ENCODE data around the gene BCAP31. TPM values are rescaled to one million over a fixed set of nuclear protein-coding genes. Genes with fewer than 3 reads are reported as not detected.
"Not testable (repeated sequence)": the region's sequence is repeated elsewhere in the genome, so short reads cannot be mapped to it uniquely, and the experiment has no call there.

Gene BCAP31
- total RNA-seq, 2 donors from 2014 or later, result 82.7 to 104 TPM

DNA sequence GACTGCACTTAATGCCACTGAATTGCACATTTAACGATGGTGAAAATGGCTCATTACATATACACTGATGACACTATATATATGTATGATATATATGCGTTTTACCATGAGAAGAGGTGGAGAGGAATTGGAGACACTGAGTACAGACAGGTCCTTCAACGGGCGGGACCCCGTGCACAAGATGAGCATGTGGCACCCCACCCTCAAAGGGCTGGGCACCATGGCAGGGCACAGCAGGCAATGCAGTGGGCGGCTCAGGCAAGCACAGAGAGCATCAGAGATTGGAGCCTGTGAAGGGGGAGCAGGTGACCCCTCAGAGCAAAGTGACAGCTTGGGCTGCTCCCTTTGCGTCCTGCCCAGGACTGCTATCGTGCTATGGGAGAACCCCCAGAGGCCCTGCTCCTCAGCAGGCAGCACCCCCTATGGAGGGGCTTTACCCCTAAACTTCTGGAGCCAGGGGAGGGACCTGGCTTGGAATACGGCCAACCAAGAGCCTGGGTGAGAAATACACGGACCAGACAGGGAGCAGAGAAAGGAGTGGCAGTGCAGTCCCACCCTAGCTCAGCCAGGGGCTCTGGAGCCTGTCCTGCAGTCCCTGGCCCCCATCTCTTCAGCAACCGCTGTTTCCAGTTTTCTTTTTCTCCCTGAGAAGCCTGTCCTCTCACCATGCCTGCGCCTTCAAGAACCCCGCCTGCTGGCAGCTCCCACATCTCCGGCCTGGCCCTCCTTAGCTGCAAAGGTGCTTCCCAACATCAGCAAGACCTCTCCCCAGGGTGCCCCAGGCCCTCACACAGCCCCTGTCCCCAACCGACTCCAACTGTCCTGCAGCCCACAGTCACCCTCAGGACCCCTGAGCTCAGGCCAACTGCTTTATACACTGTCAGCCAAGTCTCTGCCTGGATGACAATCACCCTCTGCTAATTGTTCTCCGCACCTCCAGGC, 26.0 kb downstream of the BCAP31 start:
- H3K27me3 ChIP-seq (replicated peaks; ENCODE audit: insufficient read depth), result no peaks in the 10 kb centered on the region
- no peak for ATAC-seq (ENCODE audit: insufficient number of reproducible peaks, low FRiP score, low read depth)
- no peaks in the 10 kb centered on the region for H3K9me3 ChIP-seq
- H3K4me3 ChIP-seq, result no peak overlapping the region
- peaks cover 3% of the 10 kb centered on the region for H3K36me3 ChIP-seq
- DNase-seq (ENCODE audit: low spot score), result no peak
- no peak overlapping the region for H3K27ac ChIP-seq
- no peaks in the 10 kb centered on the region for H3K4me1 ChIP-seq (ENCODE audit: control insufficient read depth in 1 of 2, low read depth in 2 of 2)
- no peak for TF ChIP-seq CTCF (IDR thresholded peaks at IDR 0.05)

DNA sequence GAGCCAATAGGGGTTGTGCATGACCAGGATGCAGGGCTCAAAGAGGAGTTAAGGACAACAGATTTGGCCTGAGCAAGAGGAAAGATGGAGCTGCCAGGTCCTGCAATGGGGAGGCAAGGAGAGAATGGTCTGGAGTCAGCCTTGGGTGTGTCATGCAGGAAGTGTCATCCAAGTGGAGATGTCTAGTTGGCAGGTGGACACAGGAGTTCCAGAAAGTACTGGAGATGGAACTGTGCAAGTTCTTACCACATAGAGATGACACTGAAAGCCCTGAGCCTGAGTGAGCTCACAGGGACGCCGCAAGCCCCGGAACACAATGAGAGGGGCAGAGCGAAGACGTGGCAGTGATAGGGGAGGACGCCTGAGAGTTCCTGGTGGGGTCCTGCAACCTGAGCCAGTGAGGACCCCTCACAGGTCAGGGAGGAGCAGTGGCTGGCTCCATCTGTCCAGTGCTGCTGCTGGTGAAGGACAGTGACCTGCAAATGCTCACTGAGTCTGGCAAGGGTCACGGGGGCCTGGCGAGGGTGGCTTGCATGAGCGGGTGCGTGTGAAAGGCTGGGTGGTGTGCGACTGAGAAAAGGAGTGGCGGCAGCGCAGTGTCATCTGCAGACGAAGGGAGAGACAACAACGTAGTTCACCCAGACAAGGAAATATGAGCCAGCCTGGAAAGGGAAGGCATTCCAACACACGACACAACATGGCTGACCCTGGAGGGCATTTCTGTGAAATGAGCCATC, 27.0 kb downstream of the BCAP31 start:
- DNase-seq (ENCODE audit: low spot score); H3K36me3 ChIP-seq; ATAC-seq (ENCODE audit: insufficient number of reproducible peaks, low FRiP score, low read depth): not testable (repeated sequence)

GRCh38 chrX:153696538-153696937, 27.6 kb downstream of the BCAP31 start:
- ATAC-seq (ENCODE audit: insufficient number of reproducible peaks, low FRiP score, low read depth); H3K4me3 ChIP-seq: not testable (repeated sequence)

More for the DNA sequence above, 27.0 kb downstream of the BCAP31 start:
- H3K27me3 ChIP-seq (replicated peaks; ENCODE audit: insufficient read depth); H3K9me3 ChIP-seq; H3K4me1 ChIP-seq (ENCODE audit: control insufficient read depth in 1 of 2, low read depth in 2 of 2); H3K4me3 ChIP-seq; H3K27ac ChIP-seq: not testable (repeated sequence)

GRCh38 chrX:153696100-153696499, 28.1 kb downstream of the BCAP31 start:
- TF ChIP-seq CTCF (IDR thresholded peaks at IDR 0.05), result no peak
- ATAC-seq (ENCODE audit: insufficient number of reproducible peaks, low FRiP score, low read depth), result no peak

More at GRCh38 chrX:153696538-153696937, 27.6 kb downstream of the BCAP31 start:
- not testable (repeated sequence) for H3K27me3 ChIP-seq (replicated peaks; ENCODE audit: insufficient read depth); H3K4me1 ChIP-seq (ENCODE audit: control insufficient read depth in 1 of 2, low read depth in 2 of 2); H3K9me3 ChIP-seq; H3K27ac ChIP-seq; DNase-seq (ENCODE audit: low spot score); H3K36me3 ChIP-seq

DNA sequence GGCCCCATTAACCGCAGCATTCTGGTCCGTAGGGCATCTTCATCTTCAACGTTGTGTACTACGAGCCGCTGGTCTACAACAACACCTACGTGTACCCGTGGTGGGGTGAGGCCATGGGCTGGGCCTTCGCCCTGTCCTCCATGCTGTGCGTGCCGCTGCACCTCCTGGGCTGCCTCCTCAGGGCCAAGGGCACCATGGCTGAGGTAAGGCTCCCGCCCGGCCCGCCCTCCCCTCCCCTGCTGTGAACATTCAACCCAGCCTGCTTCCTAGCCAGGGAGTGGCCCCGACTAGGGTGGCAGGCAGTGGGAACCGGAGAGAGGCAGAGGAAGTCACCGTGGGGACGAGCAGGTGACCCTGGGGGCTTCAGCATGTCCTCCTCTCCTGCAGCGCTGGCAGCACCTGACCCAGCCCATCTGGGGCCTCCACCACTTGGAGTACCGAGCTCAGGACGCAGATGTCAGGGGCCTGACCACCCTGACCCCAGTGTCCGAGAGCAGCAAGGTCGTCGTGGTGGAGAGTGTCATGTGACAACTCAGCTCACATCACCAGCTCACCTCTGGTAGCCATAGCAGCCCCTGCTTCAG, 29.4 kb downstream of the BCAP31 start:
- H3K27ac ChIP-seq, result no peak overlapping the region
- ATAC-seq (ENCODE audit: insufficient number of reproducible peaks, low FRiP score, low read depth) (no peak), DNase-seq (ENCODE audit: low spot score) (no peak)
- H3K4me3 ChIP-seq, result no peak overlapping the region
- peaks cover 0 to 5% of the 10 kb centered on the region in 2 donors for H3K4me1 ChIP-seq (ENCODE audit: control insufficient read depth in 1 of 2, low read depth in 2 of 2)
- H3K36me3 ChIP-seq, result no peaks in the 10 kb centered on the region
- H3K9me3 ChIP-seq, result no peaks in the 10 kb centered on the region
- H3K27me3 ChIP-seq (replicated peaks; ENCODE audit: insufficient read depth), result no peaks in the 10 kb centered on the region
- TF ChIP-seq CTCF (IDR thresholded peaks at IDR 0.05), result no peak

More at GRCh38 chrX:153696100-153696499, 28.1 kb downstream of the BCAP31 start:
- Histone ChIP-seq H3K27me3 (replicated peaks; ENCODE audit: insufficient read depth) (no peaks in the 10 kb centered on the region), H3K9me3 (no peaks in the 10 kb centered on the region), H3K27ac (no peak overlapping the region), H3K4me1 (ENCODE audit: control insufficient read depth in 1 of 2, low read depth in 2 of 2) (no peaks in the 10 kb centered on the region), H3K36me3 (no peaks in the 10 kb centered on the region), H3K4me3 (no peak overlapping the region)
- no peak for DNase-seq (ENCODE audit: low spot score)

GRCh38 chrX:153694256-153694655, 29.9 kb downstream of the BCAP31 start:
- H3K9me3 ChIP-seq; H3K4me3 ChIP-seq; DNase-seq (ENCODE audit: low spot score); H3K36me3 ChIP-seq; H3K27ac ChIP-seq; ATAC-seq (ENCODE audit: insufficient number of reproducible peaks, low FRiP score, low read depth); H3K27me3 ChIP-seq (replicated peaks; ENCODE audit: insufficient read depth); H3K4me1 ChIP-seq (ENCODE audit: control insufficient read depth in 1 of 2, low read depth in 2 of 2): not testable (repeated sequence)

Data from thoracic aorta (tissue), 2 donors.